Fibroblast of mammary gland (primary cell): ENCODE data around the gene MUC22.

Experiments
- DNase-seq: peaks from one replicate; pipeline ENCODE4 v3.0.0-alpha.2; 2010; ENCODE audit warnings: low read depth
- H3K4me3 ChIP-seq: 2 replicates; pipeline ENCODE4 v1.5.1; 2011; ENCODE audit warnings: low read depth, mild to moderate bottlenecking, low read length, moderate library complexity; ENCODE audit not compliant: control insufficient read depth
- CTCF ChIP-seq: conservative IDR thresholded peaks from 2 replicates; pipeline ENCODE4 v1.5.1; 2011; ENCODE audit warnings: low read depth, low read length, inconsistent platforms; ENCODE audit not compliant: control insufficient read depth, insufficient read depth

The MUC22 gene

GRCh38 chr6:30981942-30982772 lies 28.1 kb upstream of the MUC22 start:
- peak overlapping the region; percentile 18 for H3K4me3 ChIP-seq

DNA sequence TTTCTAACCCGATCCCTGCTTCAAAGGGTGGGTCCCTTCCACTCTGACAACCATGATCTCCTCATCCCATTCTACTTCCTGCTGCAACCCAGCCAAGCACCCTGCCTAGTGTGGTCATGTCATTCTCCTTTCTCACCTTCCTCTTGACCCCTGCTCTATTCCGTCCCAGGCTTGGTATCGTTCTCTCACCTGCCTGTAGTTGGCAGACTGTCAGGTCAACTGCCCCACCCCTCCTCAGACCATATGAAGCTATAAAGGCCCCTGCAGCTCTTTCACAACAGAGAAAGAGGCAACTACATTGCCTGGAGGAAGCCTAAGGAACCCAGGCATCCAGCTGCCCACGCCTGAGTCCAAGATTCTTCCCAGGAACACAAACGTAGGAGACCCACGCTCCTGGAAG lies 26.8 kb upstream of the MUC22 start, which contains the start of gene MUC21:
MUC21 (plus strand) TSS at position 280 of the 400 bp plus-strand sequence. CDS start 241 bp downstream, outside the sequence.
- no peak for DNase-seq
- TF ChIP-seq CTCF = no peak
- no peak within 1 kb of the TSS for H3K4me3 ChIP-seq

More at GRCh38 chr6:30981942-30982772, 28.1 kb upstream of the MUC22 start:
- peak; percentile 84 for DNase-seq
- TF ChIP-seq CTCF = peak; percentile 35

- no peak for TF ChIP-seq CTCF
- no peak overlapping the region for H3K4me3 ChIP-seq
- DNase-seq = no peak
Measured at GRCh38 chr6:30985490-30985889, 24.8 kb upstream of the MUC22 start.

GRCh38 chr6:30987304-30987703 lies 23.0 kb upstream of the MUC22 start:
- no peak overlapping the region for H3K4me3 ChIP-seq
- TF ChIP-seq CTCF = no peak
- DNase-seq = no peak

GRCh38 chr6:30988209-30988825 lies 22.0 kb upstream of the MUC22 start:
- DNase-seq = no peak
- no peak for TF ChIP-seq CTCF
- no peak overlapping the region for H3K4me3 ChIP-seq

GRCh38 chr6:30990422-30991086 lies 19.7 kb upstream of the MUC22 start:
- DNase-seq = no peak
- no peak overlapping the region for H3K4me3 ChIP-seq

More at GRCh38 chr6:30990422-30991086, 19.7 kb upstream of the MUC22 start:
- no peak for TF ChIP-seq CTCF
